GM11168 (cell line): ENCODE results near the gene CASQ2.

Experiments
- in situ Hi-C: fragments of 300-500 bp; cut with MboI; formaldehyde crosslinking; loops from one replicate; pipeline ENCODE4 v1.12.0; 2022; ENCODE audit warnings: low sequenced_read_pairs; ENCODE audit not compliant: unreplicated experiment

CASQ2 gene

GRCh38 chr1:115671176-115671934 lies 97.2 kb downstream of the CASQ2 start:
- in situ Hi-C loops: no loop called here

- in situ Hi-C loops: no loop called here
Observed at GRCh38 chr1:115670476-115671175, 97.9 kb downstream of the CASQ2 start.

GRCh38 chr1:115669886-115670285 lies 98.6 kb downstream of the CASQ2 start:
- in situ Hi-C loops: no loop called here

DNA sequence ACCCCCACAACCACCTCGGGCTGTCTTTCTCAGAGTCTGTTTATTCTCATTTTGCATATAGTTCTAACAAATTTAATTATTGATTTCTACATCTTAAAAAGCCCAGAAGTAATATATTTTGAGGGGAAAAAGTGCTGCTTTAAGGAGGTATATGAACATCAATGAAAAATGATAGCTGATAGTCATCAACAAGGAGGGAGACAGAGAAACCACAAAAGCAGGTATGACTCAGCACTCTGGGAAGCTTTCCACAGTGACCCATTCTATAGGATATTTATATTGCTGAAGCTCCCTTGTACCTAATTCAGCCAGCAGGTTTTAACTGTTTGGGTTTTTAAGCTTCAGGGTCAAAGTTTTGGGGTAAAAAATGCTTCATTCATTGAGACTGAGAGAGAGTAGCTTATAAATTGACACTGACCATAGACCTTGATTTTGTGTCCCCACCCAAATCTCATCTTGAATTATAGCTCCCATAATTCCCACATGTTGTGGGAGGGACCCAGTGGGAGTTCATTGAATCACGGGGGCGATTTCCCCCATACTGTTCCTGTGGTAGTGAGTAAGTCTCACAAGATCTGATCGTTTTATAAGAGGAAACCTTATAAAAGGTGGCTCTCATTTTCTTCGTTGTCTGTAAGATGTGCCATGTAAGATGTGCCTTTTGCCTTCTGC lies 99.4 kb downstream of the CASQ2 start:
- in situ Hi-C loops: no loop called here

- in situ Hi-C loops: no loop called here
Observed at GRCh38 chr1:115668579-115668978, 99.9 kb downstream of the CASQ2 start.

DNA sequence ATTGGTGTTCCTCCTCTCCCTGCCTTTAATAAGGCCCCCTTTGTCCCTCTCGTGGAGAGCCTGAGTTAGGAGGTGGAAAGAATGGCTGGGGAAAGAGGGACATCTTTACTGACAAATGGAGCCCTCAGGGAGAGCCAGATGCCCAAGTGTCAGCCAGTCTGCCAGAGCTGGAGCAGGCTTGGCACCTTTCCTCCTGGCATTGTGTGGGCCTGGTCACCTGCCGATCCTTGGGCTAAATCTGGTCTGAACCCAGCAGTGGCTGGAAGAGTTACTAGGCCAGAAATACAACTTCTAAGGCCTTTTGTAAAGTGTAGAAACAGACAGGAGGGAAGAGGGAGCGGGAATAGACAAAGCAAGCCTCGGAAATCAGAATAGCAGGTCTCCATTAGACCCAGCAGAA lies 101.8 kb downstream of the CASQ2 start:
- in situ Hi-C loops: no loop called here

- in situ Hi-C loops: no loop called here
Observed at GRCh38 chr1:115666206-115666605, 102.3 kb downstream of the CASQ2 start.

DNA sequence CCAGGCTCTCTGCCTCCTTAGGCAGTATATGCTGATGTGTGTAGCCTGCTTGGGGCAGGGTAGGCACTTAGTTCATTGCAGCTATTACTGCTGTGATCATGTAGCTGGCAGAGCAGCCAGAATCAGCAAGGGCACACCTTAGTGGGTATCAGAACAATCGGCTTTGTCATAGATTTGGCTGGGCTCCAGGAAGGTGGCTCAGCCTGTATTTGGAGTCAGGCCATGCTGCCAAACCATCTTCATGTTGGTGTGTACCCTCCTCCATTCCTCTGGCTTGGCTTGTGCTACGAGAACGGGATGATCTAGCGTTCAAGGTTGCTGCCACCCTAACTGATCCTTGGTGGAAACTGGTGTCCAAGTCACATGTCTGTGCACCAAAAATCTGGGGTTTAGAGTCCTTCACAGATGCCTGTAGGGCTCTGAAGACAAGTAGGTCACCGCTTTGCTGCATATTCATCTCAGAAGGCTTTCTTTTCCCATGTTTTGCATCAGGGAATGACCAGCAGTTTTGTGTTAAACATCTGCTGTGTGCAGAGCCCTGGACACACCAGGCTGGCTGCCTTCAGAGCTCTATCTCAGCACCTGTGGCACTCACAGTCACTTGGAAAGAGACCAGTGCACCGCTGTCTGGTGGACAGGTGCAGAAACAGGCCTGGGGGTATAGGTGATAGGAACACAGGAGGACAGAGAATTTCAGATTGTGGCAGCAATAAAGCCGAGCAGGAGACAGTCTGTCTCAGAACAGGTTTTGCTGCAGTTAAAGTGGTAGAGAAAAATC lies 103.0 kb downstream of the CASQ2 start:
- in situ Hi-C loops: no loop called here

GRCh38 chr1:115661157-115661556 lies 107.4 kb downstream of the CASQ2 start:
- in situ Hi-C loops: no loop called here

GRCh38 chr1:115660151-115660550 lies 108.4 kb downstream of the CASQ2 start:
- in situ Hi-C loops: no loop called here

- in situ Hi-C loops: no loop called here
Observed at GRCh38 chr1:115658646-115659045, 109.9 kb downstream of the CASQ2 start.

- in situ Hi-C loops: no loop called here
Observed at GRCh38 chr1:115656461-115657077, 111.9 kb downstream of the CASQ2 start.

- in situ Hi-C loops: no loop called here
Observed at GRCh38 chr1:115655916-115656315, 112.6 kb downstream of the CASQ2 start.

- in situ Hi-C loops: no loop called here
Observed at GRCh38 chr1:115655306-115655663, 113.2 kb downstream of the CASQ2 start.

DNA sequence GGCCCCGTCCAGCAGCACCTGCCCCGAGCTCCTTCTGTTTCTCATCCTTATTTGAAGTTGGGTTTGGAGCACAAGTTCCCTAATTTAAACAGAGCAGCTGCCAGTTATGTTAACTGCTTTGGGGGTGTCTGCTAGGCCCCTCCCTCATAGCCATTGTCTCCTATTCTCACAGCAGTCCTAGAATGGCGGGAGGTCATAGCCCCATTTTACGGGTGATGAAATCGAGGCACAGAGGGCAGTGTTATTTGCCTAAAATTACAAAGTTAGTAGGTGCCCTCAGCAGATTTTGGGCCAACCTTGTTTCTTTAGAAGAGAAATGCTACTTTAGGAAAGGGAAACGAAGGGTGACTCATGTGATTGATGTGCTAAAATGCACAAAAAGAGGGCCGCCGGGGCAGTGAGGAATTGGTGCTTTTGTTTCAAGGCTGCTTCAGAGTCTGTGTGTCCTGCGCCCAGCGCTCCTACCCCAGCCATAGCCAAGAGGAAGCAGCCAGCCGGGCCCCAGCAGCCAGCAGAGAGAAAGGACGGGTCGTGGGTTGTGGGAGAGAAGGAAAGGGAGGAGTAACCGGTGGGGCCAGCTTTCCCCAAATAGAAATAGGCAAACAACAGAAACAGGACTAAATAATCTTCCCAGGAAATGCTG lies 113.7 kb downstream of the CASQ2 start:
- in situ Hi-C loops: no loop called here

GRCh38 chr1:115654125-115654524 lies 114.4 kb downstream of the CASQ2 start:
- in situ Hi-C loops: no loop called here

DNA sequence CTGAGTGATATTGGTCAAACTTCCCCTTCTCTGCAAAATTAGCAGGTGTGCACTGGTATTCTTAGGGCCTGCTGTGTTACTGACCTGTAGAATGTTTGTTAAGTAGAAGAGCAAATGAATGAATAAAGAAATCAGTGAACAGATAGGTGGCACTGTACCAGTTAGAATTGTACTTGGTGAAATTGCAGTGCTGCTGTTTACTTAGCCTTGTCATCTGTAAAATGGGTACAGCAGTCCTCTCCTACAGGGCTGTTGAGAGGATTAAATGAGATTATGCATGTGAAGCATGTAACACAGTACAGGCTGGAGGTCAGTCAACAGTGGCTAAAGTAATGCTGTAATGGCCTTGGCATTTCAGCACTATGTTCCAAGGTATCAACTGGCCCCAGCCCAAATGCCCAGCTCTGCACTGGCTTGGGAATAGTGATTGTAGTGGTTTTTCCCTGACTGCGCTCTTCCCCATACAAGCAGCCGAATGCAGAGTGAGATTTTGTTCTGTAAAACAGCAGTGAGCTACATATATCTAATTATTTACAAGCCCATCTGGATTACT lies 116.2 kb downstream of the CASQ2 start:
- in situ Hi-C loops: no loop called here

DNA sequence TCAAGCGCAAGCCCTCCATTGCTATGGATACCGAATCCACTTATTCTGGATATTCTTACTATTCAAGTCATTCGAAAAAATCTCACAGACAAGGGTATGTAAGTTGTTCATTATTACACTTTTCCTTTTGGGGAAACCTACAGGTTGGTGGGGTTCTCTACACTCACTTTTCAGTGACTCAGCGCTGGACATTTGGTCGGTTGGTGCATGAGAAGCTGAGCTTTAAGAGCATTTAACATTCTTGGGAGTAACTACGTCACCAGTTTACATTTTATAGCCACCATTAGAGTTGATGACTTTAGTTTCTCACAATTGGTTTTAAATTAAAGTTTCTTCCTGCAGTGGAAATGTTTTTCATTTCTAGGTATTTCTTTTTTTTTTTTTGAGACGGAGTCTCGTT lies 117.1 kb downstream of the CASQ2 start:
- in situ Hi-C loops: no loop called here

- in situ Hi-C loops: no loop called here
Observed at GRCh38 chr1:115650961-115651360, 117.6 kb downstream of the CASQ2 start.
